BJ (cell line): ENCODE measurements around the gene CFP. TPM values are rescaled to one million over a fixed set of nuclear protein-coding genes. Genes with fewer than 3 reads are reported as not detected.

Source experiments
- CTCF ChIA-PET: fragments of 350-600 bp; formaldehyde crosslinking; extraction: SDS; loops from one replicate; lab custom pipeline; 2021; ENCODE audit warnings: antibody characterized with exemption, inconsistent platforms; lab: Yijun Ruan, JAX
- POLR2A ChIA-PET: fragments of 300-600 bp; sonication (Branson Sonifier 250); formaldehyde crosslinking; extraction: SDS; loops from one replicate; lab custom pipeline; 2021; ENCODE audit warnings: antibody characterized with exemption; lab: Charles Lee
- DNase-seq: peaks from one replicate; pipeline ENCODE4 v3.0.0-alpha.2; 2011; ENCODE audit warnings: low read depth
- H3K27me3 ChIP-seq: 2 replicates; pipeline ENCODE4 v1.6.0; 2011; ENCODE audit warnings: low read length; ENCODE audit not compliant: control insufficient read depth, insufficient read depth
- H3K36me3 ChIP-seq: 2 replicates; pipeline ENCODE4 v1.5.1; 2011; ENCODE audit warnings: low read length; ENCODE audit not compliant: control insufficient read depth, insufficient read depth
- H3K4me3 ChIP-seq: 2 replicates; pipeline ENCODE4 v1.5.1; 2011; ENCODE audit warnings: low read depth, mild to moderate bottlenecking, control low read depth, low read length
- CTCF ChIP-seq: IDR thresholded peaks from 2 replicates; pipeline ENCODE4 v1.5.1; 2011; ENCODE audit warnings: low read depth, mild to moderate bottlenecking, control low read depth, inconsistent platforms, low read length, moderate library complexity; ENCODE audit not compliant: insufficient read depth
- polyA plus RNA-seq: library from polyadenylated mRNA; depleted of rRNA; stranded (reverse); fragments of >200 nt; gene quantifications from 2 replicates; pipeline ENCODE4 v1.2.3, GENCODE V29; 2011

Gene CFP
- polyA plus RNA-seq, 1 experiment, result 0.05 TPM

- Histone ChIP-seq H3K36me3 (peaks cover 2% of the 10 kb centered on the region), H3K27me3 (no peaks in the 10 kb centered on the region), H3K4me3 (peak within 1 kb of the TSS; percentile 77)
- TF ChIP-seq CTCF, result no peak
- DNase-seq, result peak; percentile 94
- ChIA-PET CTCF (interaction anchor here (1.0 kb wide), 1 partner anchor 127 kb away, joined by 4 read pairs; no protein-coding TSS in a partner anchor), POLR2A (no interaction called here)
Measured at GRCh38 chrX:47650164-47651042, 20.7 kb upstream of the CFP start, which contains the start of gene ELK1. ELK1 (minus strand) TSS chrX:47650563; CDS start chrX:47641441, 9,122 bp downstream.

GRCh38 chrX:47649781-47650163 is 20.0 kb upstream of the CFP start:
- H3K27me3 ChIP-seq, result no peaks in the 10 kb centered on the region
- peaks cover 2% of the 10 kb centered on the region for H3K36me3 ChIP-seq
- H3K4me3 ChIP-seq, result peak overlapping the region; percentile 77
- no peak for TF ChIP-seq CTCF
- DNase-seq, result no peak
- ChIA-PET POLR2A (no interaction called here), CTCF (interaction anchor here (1.0 kb wide), 1 partner anchor 126 kb away, joined by 4 read pairs; no protein-coding TSS in a partner anchor)

- POLR2A ChIA-PET, result no interaction called here
- DNase-seq, result no peak
Measured at GRCh38 chrX:47649271-47649670, 19.5 kb upstream of the CFP start.

GRCh38 chrX:47648376-47648775 is 18.6 kb upstream of the CFP start:
- TF ChIP-seq CTCF, result no peak
- ChIA-PET CTCF (interaction anchor here (1.2 kb wide), 1 partner anchor 107 kb away, joined by 3 read pairs; no protein-coding TSS in a partner anchor), POLR2A (no interaction called here)
- no peaks in the 10 kb centered on the region for H3K27me3 ChIP-seq
- peaks cover 2% of the 10 kb centered on the region for H3K36me3 ChIP-seq
- H3K4me3 ChIP-seq, result no peak overlapping the region
- DNase-seq, result no peak

More at GRCh38 chrX:47649271-47649670, 19.5 kb upstream of the CFP start:
- Histone ChIP-seq H3K36me3 (peaks cover 2% of the 10 kb centered on the region), H3K4me3 (peak overlapping the region; percentile 77), H3K27me3 (no peaks in the 10 kb centered on the region)
- CTCF ChIA-PET, result interaction anchor here (1.0 kb wide), 1 partner anchor 125 kb away, joined by 4 read pairs; no protein-coding TSS in a partner anchor
- TF ChIP-seq CTCF, result no peak

- Histone ChIP-seq H3K36me3 (no peaks in the 10 kb centered on the region), H3K27me3 (no peaks in the 10 kb centered on the region), H3K4me3 (no peak overlapping the region)
- no peak for TF ChIP-seq CTCF
- CTCF ChIA-PET, result no interaction called here
- POLR2A ChIA-PET, result no interaction called here
- DNase-seq, result no peak
Measured at GRCh38 chrX:47646636-47647035, 16.9 kb upstream of the CFP start.
